Fibroblast of lung (primary cell): ENCODE results near the gene TMEM131. TPM values are rescaled to one million over a fixed set of nuclear protein-coding genes. Genes with fewer than 3 reads are reported as not detected.

ENCODE experiments used
- DNase-seq, 2 donors: peaks; one replicate each; pipeline versions ENCODE4 v3.0.0 to v3.0.0-alpha.2; 2010; ENCODE audit warnings: low read depth in 2 of 2
- H2AFZ ChIP-seq: 2 replicates; pipeline ENCODE4 v1.5.1; 2012; ENCODE audit warnings: low read length, control low read depth, inconsistent platforms
- H3K27ac ChIP-seq: 2 replicates; pipeline ENCODE4 v1.5.1; 2011; ENCODE audit warnings: low read length, control low read depth; ENCODE audit not compliant: insufficient read depth
- H3K27me3 ChIP-seq: 2 replicates; pipeline ENCODE4 v1.5.1; 2011; ENCODE audit warnings: mild to moderate bottlenecking, low read length; ENCODE audit not compliant: control insufficient read depth, insufficient read depth
- H3K36me3 ChIP-seq: 2 replicates; pipeline ENCODE4 v1.5.1; 2011; ENCODE audit warnings: low read length; ENCODE audit not compliant: control insufficient read depth, insufficient read depth
- H3K4me1 ChIP-seq: 2 replicates; pipeline ENCODE4 v1.5.1; 2011; ENCODE audit warnings: low read length; ENCODE audit not compliant: control insufficient read depth, insufficient read depth; ENCODE audit errors: extremely low read depth
- H3K4me2 ChIP-seq: 2 replicates; pipeline ENCODE4 v1.5.1; 2011; ENCODE audit warnings: low read length, control low read depth; ENCODE audit not compliant: insufficient read depth; ENCODE audit errors: extremely low read depth
- H3K4me3 ChIP-seq, 4 experiments: fragments of 200-600 bp in 1 of 4; sonication (generic) in 1 of 4; replicated peaks in 1 of 4; 2 replicates each; pipeline ENCODE4 v1.5.1; 2011 to 2016; ENCODE audit warnings: low read length in 4 of 4, low read depth in 3 of 4, mild to moderate bottlenecking in 3 of 4, control low read depth in 2 of 4, inconsistent platforms in 1 of 4, mixed read lengths in 1 of 4; ENCODE audit not compliant: insufficient read depth in 1 of 4; ENCODE audit errors: control extremely low read depth in 1 of 4
- H3K79me2 ChIP-seq: 2 replicates; pipeline ENCODE4 v1.5.1; 2012; ENCODE audit warnings: mild to moderate bottlenecking, low read length, inconsistent platforms; ENCODE audit not compliant: control insufficient read depth, insufficient read depth
- H3K9ac ChIP-seq: 2 replicates; pipeline ENCODE4 v1.5.1; 2011; ENCODE audit warnings: mild to moderate bottlenecking, low read length, control low read depth; ENCODE audit not compliant: insufficient read depth
- H3K9me3 ChIP-seq: 2 replicates; pipeline ENCODE4 v1.5.1; 2012; ENCODE audit warnings: low read depth, low read length; ENCODE audit not compliant: control insufficient read depth, insufficient read depth
- H4K20me1 ChIP-seq: 2 replicates; pipeline ENCODE4 v1.5.1; 2011; ENCODE audit warnings: low read length; ENCODE audit not compliant: control insufficient read depth, insufficient read depth; ENCODE audit errors: extremely low read depth
- CTCF ChIP-seq, 2 donors: IDR thresholded peaks in 1 of 2; conservative IDR thresholded peaks in 1 of 2; 1 replicate in 1 of 2; 2 replicates in 1 of 2; pipeline ENCODE4 v1.5.1; 2011 to 2012; ENCODE audit warnings: low read length in 2 of 2, control low read depth in 1 of 2, inconsistent platforms in 1 of 2, low read depth in 1 of 2, mild to moderate bottlenecking in 1 of 2
- EZH2 ChIP-seq: IDR thresholded peaks from 2 replicates; pipeline ENCODE4 v1.5.1; 2012; ENCODE audit warnings: low read length, control low read depth, mild to moderate bottlenecking; ENCODE audit errors: missing control alignments
- polyA plus RNA-seq, 2 donors: library from polyadenylated mRNA; depleted of rRNA in 1 of 2; stranded (reverse) in 1 of 2; unstranded in 1 of 2; fragments of >200 nt; gene quantifications; 2 replicates each; pipeline ENCODE4 v1.2.1, GENCODE V29; 2011 to 2012; ENCODE audit warnings: missing spikeins in 1 of 2
- total RNA-seq: library from RNA; depleted of rRNA; stranded (reverse); fragments of >200 nt; gene quantifications from 2 replicates; pipeline ENCODE4 v1.2.1, GENCODE V29; 2014

The TMEM131 gene
- total and polyA plus RNA-seq, 2 donors (not counting 1 experiment from before 2014, with no cell fraction given): 18.1 to 32.4 TPM

DNA sequence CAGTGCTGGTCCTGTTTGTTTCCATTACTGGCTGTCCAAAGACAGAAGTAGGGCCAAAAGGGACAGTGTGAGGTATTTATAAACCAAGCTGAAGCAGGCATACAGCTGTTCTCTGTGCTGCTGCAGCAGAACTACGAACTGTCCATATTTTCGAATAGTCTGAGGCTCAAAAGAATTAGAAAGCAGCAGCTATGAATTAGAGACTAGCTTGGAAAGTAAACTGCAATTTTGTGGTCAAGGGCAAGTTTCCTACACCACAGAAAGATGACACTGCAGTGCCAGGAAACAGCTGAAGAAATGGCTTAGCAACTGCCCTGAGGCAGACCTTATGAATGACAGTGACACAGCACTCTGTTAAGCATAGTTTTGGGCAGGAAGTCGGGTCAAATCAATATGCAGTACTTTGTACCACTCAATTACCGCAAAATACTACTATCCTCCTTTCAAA lies 125.3 kb downstream of the TMEM131 start:
- no peaks in the 10 kb centered on the region for H3K27me3 ChIP-seq
- peaks cover 14% of the 10 kb centered on the region for H3K4me1 ChIP-seq
- no peaks in the 10 kb centered on the region for H3K36me3 ChIP-seq
- DNase-seq: peak; percentile 88 to 95
- H2AFZ ChIP-seq: no peak overlapping the region
- no peaks in the 10 kb centered on the region for H3K9me3 ChIP-seq
- no peaks in the 10 kb centered on the region for H3K79me2 ChIP-seq
- H3K9ac ChIP-seq: no peak overlapping the region
- TF ChIP-seq EZH2 (no peak), CTCF (conservative IDR thresholded peaks at IDR 0.05 in 1 of 2, IDR thresholded peaks at IDR 0.05 in 1 of 2; ENCODE audit: low read depth in 1 of 2, low read length in 2 of 2) (no peak)
- peak overlapping the region; percentile 75 for H3K4me2 ChIP-seq
- peak overlapping the region; percentile 84 for H3K27ac ChIP-seq
- no peaks in the 10 kb centered on the region for H4K20me1 ChIP-seq
- peak overlapping the region in 1 of 4 experiments; percentile 13 for H3K4me3 ChIP-seq

DNA sequence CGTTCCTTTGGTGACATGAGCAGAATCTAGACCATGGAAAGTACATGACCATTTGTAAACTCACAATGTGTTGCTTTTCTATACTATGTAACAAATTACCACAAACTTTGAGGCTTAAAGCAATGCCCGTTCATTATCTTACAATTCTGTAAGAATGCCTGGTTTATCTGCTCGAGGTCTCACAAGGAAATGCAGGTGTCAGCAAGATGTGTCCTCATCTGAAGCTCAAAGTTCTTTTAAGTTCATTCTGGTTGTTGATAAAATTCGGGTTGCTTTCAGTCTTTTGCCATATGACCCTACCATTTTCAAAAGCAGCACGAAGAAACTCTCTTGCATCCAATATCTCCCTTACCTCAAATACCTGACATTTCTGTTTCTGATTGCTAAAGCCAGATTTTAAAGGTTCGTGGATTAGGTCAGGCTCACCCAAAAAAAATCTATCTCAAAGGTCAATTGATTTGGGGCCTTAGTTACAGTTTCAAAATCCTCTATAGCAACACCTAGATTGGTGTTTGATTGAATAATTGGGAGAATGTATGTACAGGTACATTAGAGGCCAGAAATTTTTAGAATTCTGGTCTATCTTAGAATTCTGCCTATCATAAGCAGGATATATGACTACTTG lies 125.9 kb downstream of the TMEM131 start:
- Histone ChIP-seq H3K27me3 (no peaks in the 10 kb centered on the region), H3K4me1 (peaks cover 14% of the 10 kb centered on the region), H3K9me3 (no peaks in the 10 kb centered on the region), H3K4me2 (peak overlapping the region; percentile 75), H4K20me1 (no peaks in the 10 kb centered on the region), H3K79me2 (no peaks in the 10 kb centered on the region), H3K9ac (no peak overlapping the region), H3K4me3 (peak overlapping the region in 1 of 4 experiments; percentile 13), H3K27ac (peak overlapping the region; percentile 84), H2AFZ (no peak overlapping the region), H3K36me3 (no peaks in the 10 kb centered on the region)
- no peak for TF ChIP-seq CTCF (conservative IDR thresholded peaks at IDR 0.05 in 1 of 2, IDR thresholded peaks at IDR 0.05 in 1 of 2; ENCODE audit: low read depth in 1 of 2, low read length in 2 of 2)
- TF ChIP-seq EZH2: no peak
- no peak for DNase-seq

- no peaks in the 10 kb centered on the region for H3K36me3 ChIP-seq
- peaks cover 14% of the 10 kb centered on the region for H3K4me1 ChIP-seq
- no peaks in the 10 kb centered on the region for H3K9me3 ChIP-seq
- TF ChIP-seq EZH2 (no peak), CTCF (conservative IDR thresholded peaks at IDR 0.05 in 1 of 2, IDR thresholded peaks at IDR 0.05 in 1 of 2; ENCODE audit: low read depth in 1 of 2, low read length in 2 of 2) (no peak)
- peak; percentile 94 to 96 for DNase-seq
- no peaks in the 10 kb centered on the region for H4K20me1 ChIP-seq
- H3K4me3 ChIP-seq: no peak overlapping the region
- H3K9ac ChIP-seq: no peak overlapping the region
- H3K79me2 ChIP-seq: no peaks in the 10 kb centered on the region
- peak overlapping the region; percentile 84 for H3K27ac ChIP-seq
- peak overlapping the region; percentile 75 for H3K4me2 ChIP-seq
- no peak overlapping the region for H2AFZ ChIP-seq
- H3K27me3 ChIP-seq: no peaks in the 10 kb centered on the region
These were observed 126.6 kb downstream of the TMEM131 start for GRCh38 chr2:97868986-97869721.
